SU-DHL-6 (cell line): ENCODE data around the gene SUN3.

Experiments
- H2AFZ ChIP-seq: fragments of 200-600 bp; sonication (generic); 2 replicates; pipeline ENCODE4 v1.6.1; 2014; ENCODE audit warnings: low read depth, mild to moderate bottlenecking, moderate library complexity, mixed read lengths, antibody characterized with exemption, low read length; ENCODE audit not compliant: severe bottlenecking
- H3F3A ChIP-seq: fragments of 200-600 bp; shearing (Covaris generic); 2 replicates; pipeline ENCODE4 v1.6.0; 2016; ENCODE audit warnings: antibody characterized with exemption, mild to moderate bottlenecking; ENCODE audit not compliant: insufficient read depth
- H3K27ac ChIP-seq: fragments of 200-600 bp; sonication (generic); 2 replicates; pipeline ENCODE4 v1.5.1; 2016; ENCODE audit warnings: low read depth, mild to moderate bottlenecking, low read length, moderate library complexity, mixed read lengths
- H3K27me3 ChIP-seq: fragments of 200-600 bp; sonication (generic), shearing (Covaris generic); 2 replicates; pipeline ENCODE4 v1.6.0; 2014; ENCODE audit warnings: mild to moderate bottlenecking, low read length
- H3K36me3 ChIP-seq: fragments of 200-600 bp; sonication (generic); 2 replicates; pipeline ENCODE4 v1.6.1; 2014; ENCODE audit warnings: mild to moderate bottlenecking, low read length, mixed read lengths
- H3K4me2 ChIP-seq: fragments of 300-600, 200-600 bp; shearing (Covaris generic), sonication (generic); 2 replicates; pipeline ENCODE4 v1.6.0; 2014; ENCODE audit warnings: low read length, low read depth, mild to moderate bottlenecking; ENCODE audit not compliant: poor library complexity, severe bottlenecking
- H3K4me3 ChIP-seq: fragments of 200-600 bp; sonication (generic); 2 replicates; pipeline ENCODE4 v1.5.1; 2014; ENCODE audit warnings: antibody characterized with exemption, low read length, mild to moderate bottlenecking, mixed read lengths; ENCODE audit not compliant: insufficient read depth, poor library complexity, severe bottlenecking
- H3K79me2 ChIP-seq: fragments of 200-600 bp; sonication (generic); 2 replicates; pipeline ENCODE4 v1.6.1; 2014; ENCODE audit warnings: mild to moderate bottlenecking, low read length, moderate library complexity; ENCODE audit not compliant: insufficient read depth
- H3K9ac ChIP-seq: fragments of 200-600 bp; sonication (generic); 2 replicates; pipeline ENCODE4 v1.7.0; 2014; ENCODE audit warnings: mild to moderate bottlenecking, low read length
- H3K9me2 ChIP-seq: fragments of 200-600 bp; sonication (generic); replicated peaks from 2 replicates; pipeline ENCODE4 v1.6.1; 2014; ENCODE audit warnings: low read length; ENCODE audit not compliant: insufficient read depth
- H3K9me3 ChIP-seq: fragments of 200-600 bp; sonication (generic); 2 replicates; pipeline ENCODE4 v1.6.1; 2014; ENCODE audit warnings: low read length, mixed read lengths; ENCODE audit not compliant: insufficient read depth
- H4K20me1 ChIP-seq: fragments of 200-600 bp; sonication (generic); 2 replicates; pipeline ENCODE4 v1.6.1; 2014; ENCODE audit warnings: low read depth, mild to moderate bottlenecking, antibody characterized with exemption, low read length, moderate library complexity, mixed read lengths
- EZH2phosphoT487 ChIP-seq: fragments of 200-600 bp; sonication (generic), shearing (Covaris generic); conservative IDR thresholded peaks from 2 replicates; pipeline ENCODE4 v1.6.1; 2018; ENCODE audit warnings: mild to moderate bottlenecking, antibody characterized with exemption, low read length, moderate library complexity, mixed read lengths
- TF ChIP-seq, protein P1 (sequence below): fragments of 200-600 bp; sonication (generic); IDR thresholded peaks from one replicate; pipeline ENCODE4 v1.5.1; 2017; ENCODE audit warnings: antibody characterized with exemption, mild to moderate bottlenecking, low read length, moderate library complexity; ENCODE audit not compliant: insufficient read depth, poor library complexity, severe bottlenecking

Gene SUN3

DNA sequence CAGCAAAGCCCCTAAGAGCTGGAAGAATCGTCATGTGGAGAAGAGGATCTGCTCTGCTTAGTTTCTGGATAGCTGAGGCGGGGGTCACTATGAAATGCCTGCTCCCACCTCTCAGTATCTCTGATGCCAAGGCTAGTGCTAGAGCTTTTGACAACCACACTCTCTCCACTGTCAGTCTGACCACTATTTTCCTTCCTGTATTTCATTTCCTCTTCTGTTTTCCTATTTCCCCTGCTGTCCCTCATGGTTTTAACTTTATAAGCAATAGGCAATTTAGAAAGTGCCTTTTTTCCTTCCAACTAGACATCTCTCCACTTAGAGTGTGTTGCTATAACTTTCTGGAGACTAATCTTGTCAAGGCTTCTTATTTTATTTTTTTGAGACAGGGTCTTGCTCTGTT, 30.1 kb upstream of the SUN3 start:
- no peak overlapping the region for H3K4me2 ChIP-seq
- no peak for TF ChIP-seq EZH2phosphoT487
- TF ChIP-seq, protein P1, sequence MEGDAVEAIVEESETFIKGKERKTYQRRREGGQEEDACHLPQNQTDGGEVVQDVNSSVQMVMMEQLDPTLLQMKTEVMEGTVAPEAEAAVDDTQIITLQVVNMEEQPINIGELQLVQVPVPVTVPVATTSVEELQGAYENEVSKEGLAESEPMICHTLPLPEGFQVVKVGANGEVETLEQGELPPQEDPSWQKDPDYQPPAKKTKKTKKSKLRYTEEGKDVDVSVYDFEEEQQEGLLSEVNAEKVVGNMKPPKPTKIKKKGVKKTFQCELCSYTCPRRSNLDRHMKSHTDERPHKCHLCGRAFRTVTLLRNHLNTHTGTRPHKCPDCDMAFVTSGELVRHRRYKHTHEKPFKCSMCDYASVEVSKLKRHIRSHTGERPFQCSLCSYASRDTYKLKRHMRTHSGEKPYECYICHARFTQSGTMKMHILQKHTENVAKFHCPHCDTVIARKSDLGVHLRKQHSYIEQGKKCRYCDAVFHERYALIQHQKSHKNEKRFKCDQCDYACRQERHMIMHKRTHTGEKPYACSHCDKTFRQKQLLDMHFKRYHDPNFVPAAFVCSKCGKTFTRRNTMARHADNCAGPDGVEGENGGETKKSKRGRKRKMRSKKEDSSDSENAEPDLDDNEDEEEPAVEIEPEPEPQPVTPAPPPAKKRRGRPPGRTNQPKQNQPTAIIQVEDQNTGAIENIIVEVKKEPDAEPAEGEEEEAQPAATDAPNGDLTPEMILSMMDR, result no peak
- H3K9me3 ChIP-seq, result no peaks in the 10 kb centered on the region
- no peaks in the 10 kb centered on the region for H3K27me3 ChIP-seq
- no peak overlapping the region for H3K27ac ChIP-seq
- no peaks in the 10 kb centered on the region for H3K9me2 ChIP-seq
- no peaks in the 10 kb centered on the region for H4K20me1 ChIP-seq
- H2AFZ ChIP-seq, result no peak overlapping the region
- H3K9ac ChIP-seq, result no peak overlapping the region
- no peak overlapping the region for H3K4me3 ChIP-seq
- H3K36me3 ChIP-seq, result no peaks in the 10 kb centered on the region
- no peaks in the 10 kb centered on the region for H3K79me2 ChIP-seq
- H3F3A ChIP-seq, result no peaks in the 10 kb centered on the region

DNA sequence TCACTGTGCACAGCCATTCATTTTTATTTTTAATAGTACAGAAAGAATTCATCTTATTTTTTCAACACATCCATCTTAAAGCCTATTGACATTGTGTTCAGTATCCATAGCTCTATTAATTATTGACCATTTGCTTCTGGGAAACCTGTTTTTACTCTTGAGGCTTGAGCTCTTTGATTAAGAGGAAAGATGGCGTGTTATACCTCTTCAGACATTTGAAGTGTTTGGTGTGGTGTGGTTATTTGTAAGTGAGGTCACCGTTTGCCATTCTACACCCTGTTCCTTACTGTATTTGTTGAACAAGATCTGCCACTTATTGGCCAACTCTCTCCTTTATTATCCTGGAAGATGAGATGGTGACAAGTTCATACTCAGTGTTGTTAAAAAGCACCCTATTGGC, 24.8 kb upstream of the SUN3 start:
- no peak overlapping the region for H2AFZ ChIP-seq
- no peaks in the 10 kb centered on the region for H3K36me3 ChIP-seq
- no peaks in the 10 kb centered on the region for H3K9me3 ChIP-seq
- H3K4me3 ChIP-seq, result no peak overlapping the region
- H3K4me2 ChIP-seq, result no peak overlapping the region
- no peaks in the 10 kb centered on the region for H3F3A ChIP-seq
- H3K9ac ChIP-seq, result no peak overlapping the region
- H3K27ac ChIP-seq, result no peak overlapping the region
- no peaks in the 10 kb centered on the region for H3K79me2 ChIP-seq
- no peaks in the 10 kb centered on the region for H4K20me1 ChIP-seq
- TF ChIP-seq, protein P1, result no peak
- TF ChIP-seq EZH2phosphoT487, result no peak
- no peaks in the 10 kb centered on the region for H3K27me3 ChIP-seq
- no peaks in the 10 kb centered on the region for H3K9me2 ChIP-seq

DNA sequence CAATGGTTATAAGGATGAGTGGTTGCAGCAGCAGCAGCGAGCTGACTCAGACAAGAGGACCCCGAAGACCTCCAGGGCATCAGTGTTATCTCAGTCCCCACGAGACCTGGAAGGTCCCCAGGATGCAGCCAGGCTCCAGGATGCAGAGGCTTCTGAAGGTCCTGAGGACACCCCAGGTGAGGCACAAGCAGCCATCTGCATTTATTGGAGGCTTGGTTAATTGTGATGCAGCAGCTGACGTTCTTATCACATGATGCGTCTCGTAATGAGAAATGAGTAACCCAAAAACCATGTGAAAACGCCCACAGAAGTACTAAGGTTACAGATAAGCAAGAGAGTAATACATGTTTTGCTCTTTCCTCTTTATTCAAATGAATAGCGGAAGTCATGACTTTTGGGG, 23.8 kb upstream of the SUN3 start:
- no peak overlapping the region for H2AFZ ChIP-seq
- no peak overlapping the region for H3K9ac ChIP-seq
- no peaks in the 10 kb centered on the region for H3K79me2 ChIP-seq
- H3K4me2 ChIP-seq, result no peak overlapping the region
- no peak overlapping the region for H3K27ac ChIP-seq
- H3K4me3 ChIP-seq, result no peak overlapping the region
- no peaks in the 10 kb centered on the region for H3F3A ChIP-seq
- H3K9me3 ChIP-seq, result no peaks in the 10 kb centered on the region
- no peaks in the 10 kb centered on the region for H3K36me3 ChIP-seq
- no peaks in the 10 kb centered on the region for H4K20me1 ChIP-seq
- TF ChIP-seq EZH2phosphoT487, result no peak
- TF ChIP-seq, protein P1, result no peak
- no peaks in the 10 kb centered on the region for H3K9me2 ChIP-seq
- no peaks in the 10 kb centered on the region for H3K27me3 ChIP-seq

DNA sequence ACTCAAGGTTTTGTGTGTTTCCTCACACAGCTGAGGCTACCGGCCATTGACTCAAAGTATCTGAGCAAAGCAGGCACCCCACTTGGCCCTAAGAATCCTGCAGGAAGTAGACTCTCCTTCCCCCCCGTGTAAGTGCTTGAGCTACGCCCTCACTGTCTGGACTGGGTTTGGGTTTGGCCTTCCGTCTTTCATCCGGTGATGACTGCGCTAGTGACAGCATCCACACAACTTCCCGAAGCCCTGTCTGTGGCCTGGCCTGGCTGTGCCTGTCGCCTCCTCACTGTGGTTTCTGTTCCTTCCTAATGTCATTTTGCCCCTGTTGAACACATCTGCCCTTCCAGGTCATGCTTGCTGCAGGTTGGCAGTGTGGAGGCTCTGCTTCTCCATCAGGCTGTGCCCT, 20.9 kb upstream of the SUN3 start:
- Histone ChIP-seq H3K36me3 (no peaks in the 10 kb centered on the region), H2AFZ (no peak overlapping the region), H3K27me3 (no peaks in the 10 kb centered on the region), H3K4me2 (no peak overlapping the region), H3K9me2 (no peaks in the 10 kb centered on the region), H3K79me2 (no peaks in the 10 kb centered on the region), H3K9me3 (no peaks in the 10 kb centered on the region), H3K9ac (no peak overlapping the region), H3K27ac (no peak overlapping the region), H4K20me1 (no peaks in the 10 kb centered on the region), H3F3A (no peaks in the 10 kb centered on the region), H3K4me3 (no peak overlapping the region)
- TF ChIP-seq, protein P1, result no peak
- no peak for TF ChIP-seq EZH2phosphoT487
